ENCODE results near the gene CAPZA3. TPM values are rescaled to one million over a fixed set of nuclear protein-coding genes. Genes with fewer than 3 reads are reported as not detected.
A peak's percentile ranks its signal among the peaks of the same experiment; 100 is the strongest.

Gene CAPZA3
- total RNA-seq, 1 experiment from 2014 or later, result not detected

GRCh38 chr12:18696971-18697602 lies 40.8 kb upstream of the CAPZA3 start:
- TF ChIP-seq CTCF (conservative IDR thresholded peaks at IDR 0.05), result no peak
- no peak for TF ChIP-seq EZH2 (IDR thresholded peaks at IDR 0.05; ENCODE audit: low read depth)
- H3K9me2 ChIP-seq (ENCODE audit: insufficient read depth), result no peaks in the 10 kb centered on the region
- H3K27ac ChIP-seq, result no peak overlapping the region
- H3K4me2 ChIP-seq, result no peak overlapping the region
- H3K79me2 ChIP-seq (ENCODE audit: low read depth), result no peaks in the 10 kb centered on the region
- no peak overlapping the region for H3K4me3 ChIP-seq
- no TSS peak for BruUV-seq (replicated peaks)
- no peaks in the 10 kb centered on the region for H4K20me1 ChIP-seq (ENCODE audit: insufficient read depth)
- H2AFZ ChIP-seq, result peak overlapping the region; percentile 52; the same call in 1 of the 2 replicates
- H3K27me3 ChIP-seq (ENCODE audit: insufficient read depth, low read depth), result no peaks in the 10 kb centered on the region
- POLR2A ChIA-PET (ENCODE audit: unreplicated experiment), result no interaction called here
- H3K36me3 ChIP-seq (ENCODE audit: low read depth), result no peaks in the 10 kb centered on the region
- H3K9me3 ChIP-seq (ENCODE audit: insufficient read depth, low read depth), result peaks cover 3% of the 10 kb centered on the region
- no peak for DNase-seq
- CTCF ChIA-PET, result no interaction called here
- intact Hi-C loops (cut with micrococcal nuclease; ENCODE audit: unreplicated experiment), result no loop called here
- no peaks in the 10 kb centered on the region; the same call in 1 of the 2 replicates for H3F3A ChIP-seq (ENCODE audit: insufficient read depth, low read depth)
- H3K4me1 ChIP-seq (replicated peaks; ENCODE audit: insufficient read depth), result peaks cover 6% of the 10 kb centered on the region; the same call in 1 of the 2 replicates

- peaks cover 6% of the 10 kb centered on the region; the same call in 1 of the 2 replicates for H3K4me1 ChIP-seq (replicated peaks; ENCODE audit: insufficient read depth)
- H2AFZ ChIP-seq, result no peak overlapping the region
- no peak for DNase-seq
- no peaks in the 10 kb centered on the region for H3K36me3 ChIP-seq (ENCODE audit: low read depth)
- no peak overlapping the region for H3K27ac ChIP-seq
- no peak overlapping the region for H3K4me3 ChIP-seq
- no peaks in the 10 kb centered on the region for H4K20me1 ChIP-seq (ENCODE audit: insufficient read depth)
- H3K79me2 ChIP-seq (ENCODE audit: low read depth), result no peaks in the 10 kb centered on the region
- no peaks in the 10 kb centered on the region for H3K27me3 ChIP-seq (ENCODE audit: insufficient read depth, low read depth)
- no TSS peak for BruUV-seq (replicated peaks)
- ChIA-PET CTCF (no interaction called here), POLR2A (ENCODE audit: unreplicated experiment) (no interaction called here)
- intact Hi-C loops (cut with micrococcal nuclease; ENCODE audit: unreplicated experiment), result no loop called here
- no peak overlapping the region for H3K4me2 ChIP-seq
- H3K9me3 ChIP-seq (ENCODE audit: insufficient read depth, low read depth), result no peaks in the 10 kb centered on the region; the same call in 1 of the 2 replicates
- H3K9me2 ChIP-seq (ENCODE audit: insufficient read depth), result no peaks in the 10 kb centered on the region
- H3F3A ChIP-seq (ENCODE audit: insufficient read depth, low read depth), result no peaks in the 10 kb centered on the region; the same call in 1 of the 2 replicates
- TF ChIP-seq CTCF (conservative IDR thresholded peaks at IDR 0.05), result no peak
- no peak for TF ChIP-seq EZH2 (IDR thresholded peaks at IDR 0.05; ENCODE audit: low read depth)
These were observed 37.6 kb upstream of the CAPZA3 start for GRCh38 chr12:18700271-18700670.

- intact Hi-C loops (cut with micrococcal nuclease; ENCODE audit: unreplicated experiment), result no loop called here
- TF ChIP-seq EZH2 (IDR thresholded peaks at IDR 0.05; ENCODE audit: low read depth) (no peak), CTCF (conservative IDR thresholded peaks at IDR 0.05) (no peak)
- DNase-seq, result no peak
- no peak overlapping the region for H3K27ac ChIP-seq
- no peaks in the 10 kb centered on the region for H3K27me3 ChIP-seq (ENCODE audit: insufficient read depth, low read depth)
- no peaks in the 10 kb centered on the region for H3K9me2 ChIP-seq (ENCODE audit: insufficient read depth)
- CTCF ChIA-PET, result no interaction called here
- no peaks in the 10 kb centered on the region for H3K79me2 ChIP-seq (ENCODE audit: low read depth)
- no peak overlapping the region for H2AFZ ChIP-seq
- no peaks in the 10 kb centered on the region for H3K4me1 ChIP-seq (replicated peaks; ENCODE audit: insufficient read depth)
- BruUV-seq (replicated peaks), result no TSS peak
- no peak overlapping the region for H3K4me2 ChIP-seq
- no peaks in the 10 kb centered on the region for H3F3A ChIP-seq (ENCODE audit: insufficient read depth, low read depth)
- no peaks in the 10 kb centered on the region for H4K20me1 ChIP-seq (ENCODE audit: insufficient read depth)
- H3K4me3 ChIP-seq, result no peak overlapping the region
- no peaks in the 10 kb centered on the region for H3K36me3 ChIP-seq (ENCODE audit: low read depth)
- POLR2A ChIA-PET (ENCODE audit: unreplicated experiment), result no interaction called here
- no peaks in the 10 kb centered on the region for H3K9me3 ChIP-seq (ENCODE audit: insufficient read depth, low read depth)
These were observed 34.6 kb upstream of the CAPZA3 start for GRCh38 chr12:18703321-18703720.
